Raji (cell line): ENCODE results near the gene SPAG6.

Source experiments
- POLR2A ChIP-seq: IDR thresholded peaks from 2 replicates; pipeline ENCODE4 v1.6.1; 2011; ENCODE audit warnings: low read depth, low read length, control low read depth; ENCODE audit not compliant: insufficient read depth

Gene SPAG6

DNA sequence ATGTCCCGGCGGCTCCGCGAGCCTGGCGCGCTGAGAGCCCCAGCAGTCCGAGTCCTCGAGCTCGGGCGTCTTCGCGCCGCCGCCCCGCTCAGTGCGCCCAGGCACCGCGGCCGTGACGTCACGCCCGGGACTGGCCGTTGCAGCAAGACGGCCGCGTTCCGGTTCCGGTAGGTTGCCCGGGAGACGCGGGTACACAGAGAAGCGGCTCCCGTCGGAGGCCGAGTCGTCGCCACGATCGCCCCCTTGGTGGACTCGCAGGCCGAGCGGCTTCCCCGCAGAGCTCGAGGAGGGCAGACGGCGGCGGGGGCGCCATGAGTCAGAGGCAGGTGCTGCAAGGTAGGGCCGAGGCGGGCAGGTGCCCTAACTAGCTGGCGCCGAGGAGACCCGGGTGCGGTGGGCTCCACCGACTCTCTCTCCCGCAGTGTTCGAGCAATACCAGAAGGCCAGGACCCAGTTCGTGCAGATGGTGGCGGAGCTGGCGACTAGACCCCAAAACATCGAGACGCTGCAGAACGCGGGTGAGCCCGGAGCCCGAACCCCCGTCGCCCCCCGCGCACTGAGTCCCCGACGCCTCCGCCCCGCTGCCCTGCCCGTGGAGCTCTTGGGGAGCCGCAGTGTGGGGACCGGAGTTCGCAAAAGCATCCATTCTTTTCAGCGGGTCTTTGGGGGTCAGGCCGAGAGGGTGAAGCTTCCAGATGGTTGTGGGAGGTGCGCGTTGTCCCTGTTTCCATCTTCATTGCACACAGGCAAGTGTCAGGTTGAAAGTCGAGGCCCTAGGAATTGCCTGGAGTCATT lies at the start of gene SPAG6:
Gene SPAG6, plus strand, starts transcription at position 196 of the 795 bp plus-strand sequence. Its CDS starts 116 bp downstream, at position 312.
- no peak for TF ChIP-seq POLR2A

DNA sequence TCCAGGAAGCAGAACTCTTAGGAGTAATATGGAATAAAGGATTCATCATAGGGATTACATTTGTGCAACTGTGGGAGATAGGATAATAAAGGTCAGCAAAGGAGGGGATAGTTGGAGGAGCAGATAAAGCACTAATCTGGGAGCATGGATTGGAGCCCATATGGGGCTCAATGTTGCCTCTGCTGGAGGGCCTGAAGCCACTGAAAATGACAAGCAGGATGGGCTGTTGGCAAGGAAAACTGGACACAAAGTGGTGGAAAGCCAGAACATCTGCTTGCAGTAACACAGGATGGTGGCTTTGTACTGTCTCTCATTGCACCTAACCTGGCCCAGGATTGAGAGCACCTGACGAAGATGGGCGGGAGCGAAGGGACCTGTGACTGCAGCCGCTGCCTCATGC lies 44.1 kb upstream of the SPAG6 start:
- TF ChIP-seq POLR2A: no peak

DNA sequence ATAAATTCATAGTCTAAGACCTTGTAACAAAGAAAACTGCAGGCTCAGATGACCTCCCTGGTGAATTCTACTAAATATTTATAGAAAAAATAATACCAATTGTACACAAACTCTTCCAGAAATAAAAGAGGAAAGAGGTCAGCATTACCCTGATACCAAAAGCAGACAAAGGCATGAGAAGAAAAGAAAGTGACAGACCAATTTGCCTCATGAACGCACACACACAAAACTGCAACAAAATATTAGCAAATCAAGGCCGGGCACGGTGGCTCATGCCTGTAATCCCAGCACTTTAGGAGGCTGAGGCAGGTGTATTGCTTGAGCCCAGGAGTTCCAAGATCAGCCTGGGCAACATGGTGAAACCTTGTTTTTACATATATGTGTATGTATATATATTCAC lies 41.8 kb upstream of the SPAG6 start:
- TF ChIP-seq POLR2A: no peak

DNA sequence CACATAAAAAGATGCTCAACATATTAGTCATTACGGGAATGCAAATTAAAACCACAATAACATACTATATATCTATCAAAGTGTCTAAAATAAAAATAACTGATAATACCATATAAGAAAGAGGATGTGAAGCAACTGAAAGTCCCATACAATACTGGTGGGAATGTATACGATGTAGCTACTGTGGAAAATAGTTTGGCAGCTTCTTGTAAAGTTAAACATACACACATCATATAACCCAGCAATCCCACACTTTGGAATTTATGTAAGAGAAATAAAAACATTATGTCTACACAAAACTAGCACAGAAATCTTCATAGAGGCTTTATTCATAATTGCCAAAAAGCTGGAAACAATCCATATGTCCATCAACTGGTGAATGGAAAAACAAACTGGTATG lies 39.6 kb upstream of the SPAG6 start:
- no peak for TF ChIP-seq POLR2A

DNA sequence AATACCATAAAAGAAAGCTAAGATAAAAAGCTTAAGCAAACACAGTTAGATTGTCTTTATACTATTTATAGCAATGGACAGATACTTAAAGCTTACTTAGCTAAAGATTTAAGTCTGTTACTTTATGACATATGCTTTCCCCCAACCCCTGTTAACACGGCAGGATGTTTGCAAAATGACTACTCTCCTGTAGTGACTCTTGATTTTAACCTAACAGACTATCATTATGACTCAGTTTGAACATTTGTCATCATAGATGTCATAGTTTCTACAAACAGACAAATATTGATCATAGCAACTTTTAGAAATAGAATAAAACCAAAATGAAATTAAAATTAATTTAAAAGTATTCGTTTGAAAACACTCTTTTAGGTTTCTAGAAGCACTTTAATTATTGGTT lies 36.9 kb upstream of the SPAG6 start:
- no peak for TF ChIP-seq POLR2A

DNA sequence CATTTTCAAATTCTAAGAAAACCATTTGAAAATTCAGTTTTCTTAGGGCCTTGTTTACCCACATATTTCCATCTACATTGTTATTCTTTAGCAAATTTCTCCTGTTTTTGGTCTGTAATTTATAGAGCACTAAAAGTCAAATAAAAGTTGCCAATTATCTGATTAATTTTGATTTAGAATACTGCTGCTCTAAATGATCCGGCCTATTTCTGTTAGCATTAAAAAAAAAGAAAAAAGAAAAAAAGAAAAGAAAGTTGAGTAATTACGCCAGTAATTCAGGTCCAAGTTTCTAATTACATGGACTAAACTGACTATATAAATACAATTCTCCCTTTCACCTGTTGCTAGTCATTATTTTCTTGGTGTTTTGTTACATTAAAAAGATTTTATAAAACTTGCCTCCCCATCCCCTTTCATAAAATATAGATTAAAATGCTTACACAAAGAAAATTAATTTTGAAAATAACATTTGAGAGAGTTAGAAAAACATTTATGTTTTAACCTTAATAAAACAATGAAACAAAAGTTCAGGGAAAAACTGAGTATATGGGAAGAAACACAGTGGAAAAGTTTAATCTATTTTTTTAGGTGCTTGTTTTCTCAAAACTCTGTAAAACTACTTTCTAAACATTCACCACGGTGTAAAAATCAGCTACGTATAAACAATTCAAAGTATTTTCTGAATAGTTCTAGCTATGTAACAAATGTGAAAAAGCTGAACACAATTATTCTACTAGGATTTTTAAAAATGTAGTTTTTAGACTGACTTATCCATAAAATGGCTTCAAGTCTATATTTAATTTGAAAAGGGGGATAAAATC lies 35.9 kb upstream of the SPAG6 start:
- no peak for TF ChIP-seq POLR2A

DNA sequence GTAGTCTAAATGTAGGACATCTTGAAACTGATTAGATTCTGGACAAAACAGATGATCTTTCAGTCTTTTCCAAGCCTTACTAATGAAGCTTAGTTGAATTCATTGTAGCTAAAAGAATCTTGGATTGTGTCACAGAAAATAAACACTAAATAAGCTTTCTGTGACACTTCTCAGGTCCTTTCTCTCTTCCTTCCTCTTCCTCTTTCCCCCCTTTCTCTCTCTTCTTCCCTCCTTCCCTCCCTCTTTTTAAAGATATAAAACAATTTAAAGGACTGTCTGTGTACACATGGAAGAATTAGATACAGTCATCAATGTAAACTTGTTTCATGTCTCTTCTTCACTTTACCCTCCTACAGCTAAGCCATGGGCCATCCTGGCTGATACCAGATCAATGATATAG lies 34.4 kb upstream of the SPAG6 start:
- no peak for TF ChIP-seq POLR2A

DNA sequence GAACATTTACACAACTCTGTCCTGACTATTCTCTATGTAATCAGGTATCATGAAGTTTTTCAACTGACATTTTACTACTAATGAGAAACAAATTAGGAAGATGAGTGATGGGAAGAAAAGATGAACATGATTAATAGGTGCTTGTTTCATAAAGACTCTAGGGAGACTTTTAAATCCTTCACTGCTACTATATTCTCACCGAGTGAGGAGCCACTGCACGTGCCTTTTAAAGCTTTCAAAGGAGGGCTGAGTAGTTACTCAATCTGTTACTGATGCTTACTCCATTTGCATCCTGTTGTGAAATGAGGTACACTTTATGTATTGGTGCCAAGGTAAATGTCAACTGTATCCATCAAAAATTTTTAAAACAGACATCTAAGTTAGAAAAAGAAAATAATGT lies 30.4 kb upstream of the SPAG6 start:
- no peak for TF ChIP-seq POLR2A

DNA sequence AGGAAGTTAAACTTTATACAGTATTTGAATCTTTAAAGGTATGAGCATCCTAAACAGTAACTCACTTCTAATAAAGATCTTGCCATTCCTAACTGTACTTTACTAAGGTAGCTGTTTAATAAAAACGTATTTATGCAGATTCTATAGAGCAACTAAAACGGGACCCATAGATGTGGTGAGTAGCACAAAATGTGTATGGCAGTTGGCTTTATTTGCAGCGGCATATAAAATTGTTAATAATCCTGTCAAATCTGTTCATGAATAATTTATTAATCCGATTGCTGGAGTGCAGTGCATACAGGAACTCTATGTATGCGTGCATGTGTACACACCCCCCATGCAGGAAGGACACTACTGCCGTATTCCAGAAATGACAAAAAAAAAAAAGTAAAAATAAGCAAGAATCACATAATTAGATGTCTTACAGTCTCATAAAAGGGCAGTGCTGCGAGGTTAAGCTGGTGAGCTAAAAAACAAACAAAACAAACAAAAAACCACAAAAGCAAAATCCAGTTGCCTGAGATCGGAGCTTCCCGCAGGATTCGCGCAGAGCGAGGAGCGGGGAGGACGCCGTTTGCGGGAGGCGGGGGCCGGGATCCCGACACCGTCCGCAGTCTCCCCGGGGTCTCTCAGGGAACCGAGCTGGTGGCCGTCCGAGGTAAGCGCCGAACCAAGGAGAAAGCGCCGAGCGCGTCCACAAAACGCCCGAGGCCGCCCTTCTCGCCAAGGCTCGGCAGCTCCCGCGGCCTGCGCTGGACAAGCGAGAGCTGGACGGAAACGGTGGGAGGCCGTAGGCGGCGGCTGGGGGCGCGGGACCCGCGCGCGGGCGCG lies 29.6 kb upstream of the SPAG6 start:
- TF ChIP-seq POLR2A: no peak

DNA sequence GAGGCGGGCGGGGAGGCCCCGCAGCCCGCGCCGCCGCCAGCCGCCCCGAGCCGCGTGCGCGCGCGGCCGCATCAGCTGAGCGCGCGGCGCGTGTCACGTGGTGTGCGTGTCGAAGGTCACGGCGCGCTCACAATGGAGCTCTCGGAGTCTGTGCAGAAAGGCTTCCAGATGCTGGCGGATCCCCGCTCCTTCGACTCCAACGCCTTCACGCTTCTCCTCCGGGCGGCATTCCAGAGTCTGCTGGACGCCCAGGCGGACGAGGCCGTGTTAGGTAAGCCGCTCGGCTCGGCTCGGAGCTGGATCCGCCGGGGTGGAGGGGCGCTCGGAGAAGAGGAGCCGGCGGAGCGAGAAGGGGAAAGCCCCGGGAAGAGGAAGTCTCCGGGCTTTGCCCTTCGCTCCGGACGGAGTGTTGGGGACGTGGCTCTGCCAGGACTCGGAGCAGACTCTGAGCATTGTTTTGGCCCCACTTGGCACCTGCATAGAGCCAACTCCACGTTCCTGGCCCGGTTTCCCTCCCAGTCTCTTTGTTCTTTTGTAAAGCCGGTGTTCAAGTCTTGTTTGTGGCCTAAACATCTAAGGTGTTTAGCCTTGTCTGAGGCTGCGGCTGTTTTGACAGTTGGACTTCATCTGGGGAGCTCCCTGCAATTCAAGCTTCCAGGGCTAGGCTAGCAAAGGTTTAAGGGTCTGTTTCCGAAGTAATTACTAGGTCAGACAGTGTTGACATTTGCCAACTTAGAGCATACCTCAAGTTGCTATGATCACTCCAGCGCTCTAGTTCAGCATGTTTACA lies 28.8 kb upstream of the SPAG6 start, which contains the start of gene COMMD3:
Gene COMMD3, plus strand, starts transcription at position 103 of the 790 bp plus-strand sequence. Its CDS starts 30 bp downstream, at position 133.
- TF ChIP-seq POLR2A: peak; percentile 88

DNA sequence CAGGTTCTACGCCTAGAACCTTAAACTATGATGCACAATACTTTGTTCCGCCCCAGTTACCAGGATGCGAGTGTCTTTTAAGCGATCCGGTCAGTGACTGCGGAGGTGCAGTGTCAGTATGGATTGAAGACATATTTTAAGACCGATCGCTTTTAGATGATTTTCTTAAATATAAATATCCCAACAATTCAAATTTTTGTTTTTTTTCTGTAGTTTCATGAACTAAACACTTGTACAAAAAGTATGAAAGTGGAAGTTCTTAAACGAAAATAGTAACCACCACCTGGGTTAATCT lies 28.3 kb upstream of the SPAG6 start:
- no peak for TF ChIP-seq POLR2A

DNA sequence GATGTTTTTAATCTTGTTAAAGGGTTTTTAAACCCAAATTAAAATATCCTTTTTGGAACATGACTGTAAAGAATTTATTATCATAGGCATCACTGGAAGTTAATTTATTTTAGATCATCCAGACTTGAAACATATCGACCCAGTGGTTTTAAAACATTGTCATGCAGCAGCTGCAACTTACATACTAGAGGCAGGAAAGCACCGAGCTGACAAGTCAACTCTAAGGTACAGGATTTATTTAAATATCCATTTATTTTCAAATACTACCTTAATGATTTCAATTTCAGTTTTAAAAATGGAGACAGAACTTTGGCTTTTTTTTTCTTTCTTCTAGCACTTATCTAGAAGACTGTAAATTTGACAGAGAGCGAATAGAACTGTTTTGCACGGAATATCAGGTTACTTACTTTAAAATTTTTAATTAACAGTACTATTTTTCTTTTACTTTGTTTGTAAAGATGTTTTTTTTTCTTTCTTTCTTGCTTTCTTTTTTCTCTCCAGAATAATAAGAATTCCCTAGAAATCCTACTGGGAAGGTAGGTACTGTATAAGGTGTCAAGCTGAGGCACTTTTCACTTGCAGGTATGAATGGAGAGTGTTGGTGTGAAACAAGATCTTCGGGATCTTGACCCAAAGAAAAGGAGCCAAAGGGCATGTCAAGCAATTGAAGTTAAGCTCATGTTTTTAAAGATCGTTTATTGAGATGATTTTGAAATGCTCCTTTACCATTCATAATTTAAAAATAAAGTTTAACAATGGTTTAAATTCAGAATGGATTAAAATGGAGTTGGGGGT lies 27.3 kb upstream of the SPAG6 start:
- TF ChIP-seq POLR2A: no peak

DNA sequence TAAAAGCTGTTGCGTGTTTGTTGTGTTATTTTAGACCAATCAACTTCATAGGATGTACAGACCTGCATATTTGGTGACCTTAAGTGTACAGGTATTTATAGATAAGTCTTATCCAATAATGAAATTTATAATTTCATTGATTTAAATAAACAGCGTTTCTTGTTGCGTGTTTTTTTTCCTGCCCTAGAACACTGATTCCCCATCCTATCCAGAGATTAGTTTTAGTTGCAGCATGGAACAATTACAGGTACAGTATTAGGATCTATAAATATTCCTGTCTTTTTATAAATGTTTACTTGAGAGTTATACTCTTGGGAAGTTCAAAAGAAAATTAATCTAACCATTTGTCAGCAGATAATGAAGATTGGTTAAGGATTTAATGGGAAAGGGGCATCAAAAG lies 26.5 kb upstream of the SPAG6 start:
- no peak for TF ChIP-seq POLR2A

DNA sequence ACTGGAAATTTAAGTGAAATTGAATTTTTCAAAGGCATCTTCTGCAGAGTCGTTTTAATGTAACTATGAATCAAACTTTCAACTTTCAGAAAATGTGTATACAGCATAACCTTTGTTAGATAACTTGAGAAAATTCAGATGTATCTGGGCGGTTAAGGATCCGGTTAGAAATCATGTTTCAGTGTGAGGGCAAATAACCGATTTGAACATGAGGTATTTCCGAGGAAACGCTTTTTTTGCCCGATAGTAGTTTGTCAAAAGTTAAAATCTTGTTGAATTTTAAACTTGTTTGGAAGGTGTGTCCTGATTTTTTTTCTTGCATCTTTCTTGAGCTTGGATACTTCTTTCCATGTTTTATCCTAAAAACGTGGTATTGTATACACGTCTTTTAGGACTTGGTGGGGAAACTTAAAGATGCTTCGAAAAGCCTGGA lies 25.7 kb upstream of the SPAG6 start:
- TF ChIP-seq POLR2A: no peak

DNA sequence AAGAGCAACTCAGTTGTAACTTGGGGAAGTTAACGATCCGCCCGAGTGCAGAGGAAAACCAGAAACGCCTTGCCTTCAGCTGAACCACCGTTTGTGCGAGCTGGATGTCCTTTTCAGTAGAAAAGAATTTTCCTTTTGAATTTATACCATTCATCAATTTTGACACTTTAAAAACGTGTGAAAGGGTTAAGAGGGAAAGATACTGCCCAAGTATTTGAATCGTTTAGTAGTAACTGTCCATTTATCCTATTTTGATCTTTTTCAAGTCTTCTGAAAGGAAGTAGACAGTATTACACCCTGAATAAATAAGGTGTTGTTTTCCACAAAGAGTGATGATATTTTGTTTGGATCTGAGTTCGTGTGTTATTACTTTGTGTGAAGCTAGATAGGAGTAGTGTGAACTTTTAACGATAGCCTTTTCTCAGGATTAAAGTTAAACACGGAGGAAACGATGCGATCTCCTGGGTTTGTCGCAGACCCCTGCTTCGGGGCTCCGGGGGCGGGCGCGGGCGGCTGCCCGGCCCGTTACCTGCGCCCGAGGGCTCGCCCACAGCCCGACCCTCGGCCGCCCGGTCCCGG lies 25.2 kb upstream of the SPAG6 start:
- no peak for TF ChIP-seq POLR2A
